Liver (tissue), 9 donors: ENCODE measurements around the gene DHPS. TPM values are rescaled to one million over a fixed set of nuclear protein-coding genes. Genes with fewer than 3 reads are reported as not detected.

Experiments used
- DNase-seq: peaks from one replicate; pipeline ENCODE4 v3.0.0-alpha.2; 2017; ENCODE audit warnings: low spot score
- H3K27ac ChIP-seq, 2 donors: one replicate each; pipeline ENCODE4 v1.7.0; 2013; ENCODE audit warnings: inconsistent platforms in 2 of 2, low read length in 2 of 2, control low read depth in 1 of 2, low read depth in 1 of 2, mild to moderate bottlenecking in 1 of 2
- H3K27me3 ChIP-seq, 4 donors: one replicate each; pipeline versions ENCODE4 v1.6.1 to v1.7.0; 2013; ENCODE audit warnings: low read length in 3 of 4, inconsistent platforms in 1 of 4, mild to moderate bottlenecking in 1 of 4, moderate library complexity in 1 of 4; ENCODE audit not compliant: control insufficient read depth in 4 of 4, insufficient read depth in 4 of 4
- H3K36me3 ChIP-seq, 4 donors: one replicate each; pipeline versions ENCODE4 v1.6.1 to v1.7.0; 2013; ENCODE audit warnings: low read length in 3 of 4, mild to moderate bottlenecking in 3 of 4, low read depth in 1 of 4, moderate library complexity in 1 of 4; ENCODE audit not compliant: control insufficient read depth in 4 of 4, insufficient read depth in 3 of 4
- H3K4me1 ChIP-seq, 4 donors: one replicate each; pipeline versions ENCODE4 v1.6.1 to v1.7.0; 2013; ENCODE audit warnings: low read length in 3 of 4, mild to moderate bottlenecking in 3 of 4, moderate library complexity in 1 of 4; ENCODE audit not compliant: control insufficient read depth in 4 of 4, insufficient read depth in 4 of 4
- H3K4me3 ChIP-seq, 3 donors: one replicate each; pipeline versions ENCODE4 v1.6.1 to v1.7.0; 2013; ENCODE audit warnings: low read length in 3 of 3, control low read depth in 1 of 3, low read depth in 1 of 3, mild to moderate bottlenecking in 1 of 3
- H3K9ac ChIP-seq, 2 donors: one replicate each; pipeline ENCODE4 v1.7.0; 2013; ENCODE audit warnings: low read length in 2 of 2, mild to moderate bottlenecking in 2 of 2, moderate library complexity in 2 of 2, control low read depth in 1 of 2, low read depth in 1 of 2
- H3K9me3 ChIP-seq, 4 donors: one replicate each; pipeline versions ENCODE4 v1.6.1 to v1.7.0; 2013; ENCODE audit warnings: low read length in 3 of 4; ENCODE audit not compliant: control insufficient read depth in 4 of 4
- CTCF ChIP-seq: fragments of 150-350 bp; IDR thresholded peaks from 2 replicates; pipeline ENCODE4 v1.5.1; 2017; ENCODE audit warnings: improper control_type of control experiment, low read depth, low read length; ENCODE audit not compliant: missing input control
- EGR1 ChIP-seq, 2 donors: IDR thresholded peaks; 2 replicates each; pipeline ENCODE4 v1.6.1; 2016 to 2018; ENCODE audit warnings: antibody characterized with exemption in 2 of 2, low read depth in 2 of 2
- FOXA1 ChIP-seq: IDR thresholded peaks from 2 replicates; pipeline ENCODE4 v1.6.1; 2016; ENCODE audit warnings: antibody characterized with exemption
- GABPA ChIP-seq, 2 donors: IDR thresholded peaks in 1 of 2; conservative IDR thresholded peaks in 1 of 2; 2 replicates each; pipeline ENCODE4 v1.6.1; 2016; ENCODE audit warnings: antibody characterized with exemption in 2 of 2, mild to moderate bottlenecking in 1 of 2, moderate library complexity in 1 of 2
- HNF4A ChIP-seq, 2 donors: conservative IDR thresholded peaks; 2 replicates each; pipeline ENCODE4 v1.6.1; 2016; ENCODE audit warnings: antibody characterized with exemption in 2 of 2, mild to moderate bottlenecking in 2 of 2
- JUND ChIP-seq, 2 donors: IDR thresholded peaks; 2 replicates each; pipeline ENCODE4 v1.6.1; 2016; ENCODE audit warnings: antibody characterized with exemption in 2 of 2
- MAX ChIP-seq: IDR thresholded peaks from 2 replicates; pipeline ENCODE4 v1.6.1; 2016; ENCODE audit warnings: antibody characterized with exemption
- SP1 ChIP-seq: IDR thresholded peaks from 2 replicates; pipeline ENCODE4 v1.6.1; 2018; ENCODE audit warnings: antibody characterized with exemption, mild to moderate bottlenecking
- TAF1 ChIP-seq: conservative IDR thresholded peaks from 2 replicates; pipeline ENCODE4 v1.6.1; 2016; ENCODE audit warnings: antibody characterized with exemption, mild to moderate bottlenecking
- YY1 ChIP-seq: IDR thresholded peaks from 2 replicates; pipeline ENCODE4 v1.6.1; 2016; ENCODE audit warnings: antibody characterized with exemption, mild to moderate bottlenecking
- whole genome bisulfite sequencing: extraction: QIAGEN DNeasy Blood & Tissue Kit; methylation state at CpG from one replicate; pipeline ENCODE4 v1.1.7; 2013; 5-methylcytosine and 5-hydroxymethylcytosine counted together
- polyA plus RNA-seq, 2 donors: library from polyadenylated mRNA; stranded (reverse) in 1 of 2; unstranded in 1 of 2; fragments of 200-250 nt in 1 of 2; fragments of >200 nt in 1 of 2; fragmentation: Nextera tagmentation in 1 of 2; extraction: Ambion mirVana in 1 of 2; gene quantifications; one replicate each; pipeline versions ENCODE4 v1.2.1 to v1.2.3, GENCODE V29; 2013 to 2015
- total RNA-seq, 2 donors: library from RNA; depleted of rRNA; stranded (reverse); fragments of >200 nt; gene quantifications; one replicate each; pipeline ENCODE4 v1.2.3, GENCODE V29; 2014
- donor health status: healthy.
- donor health status: healthy.
- donor health status: healthy.
- donor health status: healthy.
- donor health status: healthy.

DHPS gene
- total and polyA plus RNA-seq, 4 donors, result 29.1 to 53.9 (median 42.6) TPM

- no peak overlapping the region for H3K27ac ChIP-seq
- H3K4me3 ChIP-seq, result no peak overlapping the region
- 85% methylated on average over 10 of the region's 10 CpGs for WGBS
- peaks cover 0 to 21% (median 11%) of the 10 kb centered on the region in 4 donors for H3K36me3 ChIP-seq
- no peak for DNase-seq
- H3K9me3 ChIP-seq, result no peaks in the 10 kb centered on the region
- TF ChIP-seq MAX (no peak), GABPA (IDR thresholded peaks at IDR 0.05 in 1 of 2, conservative IDR thresholded peaks at IDR 0.05 in 1 of 2) (peak in 1 of 2 donors; percentile 39)
- H3K4me1 ChIP-seq, result peaks cover 13 to 40% (median 34%) of the 10 kb centered on the region in 4 donors
- H3K9ac ChIP-seq, result no peak overlapping the region
- H3K27me3 ChIP-seq, result no peaks in the 10 kb centered on the region
Measured at GRCh38 chr19:12665281-12665573, 16.5 kb downstream of the DHPS start.

- peak; percentile 77 for DNase-seq
- TF ChIP-seq SP1, result no peak
- no peak for TF ChIP-seq EGR1 (IDR thresholded peaks at IDR 0.05; ENCODE audit: low read depth in 2 of 2)
- TF ChIP-seq YY1, result no peak
- TF ChIP-seq FOXA1, result no peak
- TF ChIP-seq TAF1, result no peak
- H3K4me3 ChIP-seq, result no peak overlapping the region
- H3K4me1 ChIP-seq, result peaks cover 11 to 35% (median 30%) of the 10 kb centered on the region in 4 donors
- no peak overlapping the region for H3K27ac ChIP-seq
- H3K9ac ChIP-seq, result no peak overlapping the region
- H3K27me3 ChIP-seq, result no peaks in the 10 kb centered on the region
- H3K9me3 ChIP-seq, result no peaks in the 10 kb centered on the region
- H3K36me3 ChIP-seq, result peaks cover 0 to 24% (median 11%) of the 10 kb centered on the region in 4 donors
- WGBS, result 88% methylated on average over 29 of the region's 29 CpGs
Measured at GRCh38 chr19:12664406-12665280, 17.0 kb downstream of the DHPS start.

GRCh38 chr19:12660980-12661379 lies 20.7 kb downstream of the DHPS start:
- DNase-seq, result no peak
- H3K27me3 ChIP-seq, result no peaks in the 10 kb centered on the region
- TF ChIP-seq CTCF (no peak), MAX (no peak), EGR1 (IDR thresholded peaks at IDR 0.05; ENCODE audit: low read depth in 2 of 2) (no peak)
- H3K36me3 ChIP-seq, result peaks cover 6 to 35% (median 13%) of the 10 kb centered on the region in 4 donors
- H3K4me1 ChIP-seq, result peaks cover 1 to 7% (median 4%) of the 10 kb centered on the region in 4 donors
- H3K4me3 ChIP-seq, result no peak overlapping the region
- H3K27ac ChIP-seq, result no peak overlapping the region
- 97% methylated on average over 12 of the region's 12 CpGs for WGBS
- H3K9me3 ChIP-seq, result no peaks in the 10 kb centered on the region
- H3K9ac ChIP-seq, result no peak overlapping the region

GRCh38 chr19:12657966-12658365 lies 23.7 kb downstream of the DHPS start:
- Histone ChIP-seq H3K4me1 (no peaks in the 10 kb centered on the region), H3K27ac (no peak overlapping the region), H3K27me3 (no peaks in the 10 kb centered on the region), H3K9ac (no peak overlapping the region), H3K36me3 (peaks cover 7 to 34% (median 13%) of the 10 kb centered on the region in 4 donors), H3K9me3 (no peaks in the 10 kb centered on the region), H3K4me3 (no peak overlapping the region)
- DNase-seq, result no peak
- TF ChIP-seq HNF4A (conservative IDR thresholded peaks at IDR 0.05) (no peak), EGR1 (IDR thresholded peaks at IDR 0.05; ENCODE audit: low read depth in 2 of 2) (no peak), SP1 (no peak), GABPA (IDR thresholded peaks at IDR 0.05 in 1 of 2, conservative IDR thresholded peaks at IDR 0.05 in 1 of 2) (no peak), JUND (IDR thresholded peaks at IDR 0.05) (no peak), FOXA1 (no peak)
- 98% methylated on average over 22 of the region's 22 CpGs for WGBS
